K562 (cell line): ENCODE measurements around the gene INSYN2B. TPM values are rescaled to one million over a fixed set of nuclear protein-coding genes. Genes with fewer than 3 reads are reported as not detected.

Experiments
- ATAC-seq: fragments of 200-7000 bp; cut with Tn5 transposase; 3 replicates; pipeline ENCODE4 v1.9.1; 2020; ENCODE audit warnings: moderate library complexity
- BruUV-seq: library from RNA; stranded (reverse); fragments of 400-500 nt; replicated peaks from 2 replicates; lab custom pipeline; 2021; lab: Mats Ljungman, UMichigan
- CTCF ChIA-PET: fragments of 300-600 bp; formaldehyde crosslinking; extraction: SDS; loops from one replicate; lab custom pipeline; 2021; ENCODE audit warnings: low intra/inter-chr PET ratio; lab: Yijun Ruan, JAX
- POLR2A ChIA-PET: fragments of 300-600, 350-650 bp; sonication (Branson Sonifier 250); formaldehyde crosslinking; extraction: SDS; loops from one replicate; lab custom pipeline; 2021; ENCODE audit warnings: antibody characterized with exemption, inconsistent platforms; lab: Yijun Ruan, JAX
- DNase-seq, 4 experiments: peaks; one replicate each; pipeline versions ENCODE4 v3.0.0 to v3.0.0-alpha.2; 2011 to 2018; ENCODE audit warnings: low spot score in 3 of 4, mixed read lengths in 3 of 4; ENCODE audit errors: extremely low read depth in 1 of 4
- FAIRE-seq: peaks from 2 replicates; lab custom pipeline; 2011; peaks lifted over from hg19 to GRCh38; lab: Jason Lieb, UNC
- H2AFZ ChIP-seq: 2 replicates; pipeline ENCODE4 v1.6.0; 2011; ENCODE audit warnings: low read depth, low read length, control low read depth, inconsistent platforms
- H3K27ac ChIP-seq: fragments of 200-600 bp; 3 replicates; pipeline ENCODE4 v1.8.0; 2011; ENCODE audit warnings: low read depth, mild to moderate bottlenecking, control low read depth, inconsistent platforms, low read length, moderate library complexity, mixed read lengths; ENCODE audit errors: extremely low read depth
- H3K27me3 ChIP-seq, 2 experiments: fragments of 300-600 bp in 1 of 2; 2 replicates in 1 of 2; 3 replicates in 1 of 2; pipeline versions ENCODE4 v1.6.0 to v1.8.0; 2011; ENCODE audit warnings: inconsistent platforms in 2 of 2, low read length in 2 of 2, mild to moderate bottlenecking in 1 of 2, mixed read lengths in 1 of 2, moderate library complexity in 1 of 2; ENCODE audit not compliant: control insufficient read depth in 2 of 2, insufficient read depth in 2 of 2
- H3K36me3 ChIP-seq: fragments of 300-600 bp; 3 replicates; pipeline ENCODE4 v1.8.0; 2011; ENCODE audit warnings: mild to moderate bottlenecking, low read length, inconsistent platforms; ENCODE audit not compliant: control insufficient read depth, insufficient read depth
- H3K4me1 ChIP-seq, 2 experiments: fragments of 200-600 bp in 1 of 2; replicated peaks in 1 of 2; 2 replicates in 1 of 2; 3 replicates in 1 of 2; pipeline versions ENCODE4 v1.5.1 to v1.8.0; 2011; ENCODE audit warnings: inconsistent platforms in 2 of 2, low read length in 2 of 2, mild to moderate bottlenecking in 1 of 2, mixed read lengths in 1 of 2, moderate library complexity in 1 of 2; ENCODE audit not compliant: control insufficient read depth in 2 of 2, insufficient read depth in 2 of 2
- H3K4me2 ChIP-seq: 2 replicates; pipeline ENCODE4 v1.6.1; 2011; ENCODE audit warnings: low read length, control low read depth, inconsistent platforms, mixed read lengths; ENCODE audit not compliant: insufficient read depth
- H3K4me3 ChIP-seq: fragments of 200-600 bp; sonication (generic), shearing (Covaris generic); 2 replicates; pipeline ENCODE4 v1.5.1; 2016; ENCODE audit warnings: control low read depth, inconsistent platforms
- H3K79me2 ChIP-seq: fragments of 200-600 bp; 3 replicates; pipeline ENCODE4 v1.8.0; 2011; ENCODE audit warnings: low read length, inconsistent platforms; ENCODE audit not compliant: control insufficient read depth, insufficient read depth
- H3K9ac ChIP-seq, 2 experiments: 2 replicates each; pipeline versions ENCODE4 v1.6.0 to v1.6.1; 2011; ENCODE audit warnings: low read depth in 2 of 2, low read length in 2 of 2, control low read depth in 1 of 2, inconsistent platforms in 1 of 2, mild to moderate bottlenecking in 1 of 2, mixed read lengths in 1 of 2; ENCODE audit not compliant: insufficient read depth in 1 of 2
- H3K9me1 ChIP-seq: one replicate; pipeline ENCODE4 v1.6.0; 2011; ENCODE audit warnings: inconsistent platforms, mild to moderate bottlenecking, low read length, moderate library complexity; ENCODE audit not compliant: control insufficient read depth, insufficient read depth
- H3K9me3 ChIP-seq: replicated peaks from 2 replicates; pipeline ENCODE4 v1.5.1; 2011; ENCODE audit warnings: low read depth, low read length, inconsistent platforms; ENCODE audit not compliant: control insufficient read depth, insufficient read depth
- H4K20me1 ChIP-seq: replicated peaks from 2 replicates; pipeline ENCODE4 v1.6.1; 2011; ENCODE audit warnings: low read length, inconsistent platforms, mixed read lengths; ENCODE audit not compliant: control insufficient read depth, insufficient read depth
- CEBPB ChIP-seq: fragments of 450-650 bp; IDR thresholded peaks from 2 replicates; pipeline ENCODE4 v1.6.1; 2016; ENCODE audit warnings: missing genetic modification characterization, missing compliant biosample characterization
- CEBPG ChIP-seq, 3 experiments: fragments of 200-800 bp in 1 of 3; sonication (Bioruptor generic) in 1 of 3; sonication (generic) in 1 of 3; formaldehyde crosslinking in 1 of 3; IDR thresholded peaks in 2 of 3; conservative IDR thresholded peaks in 1 of 3; 2 replicates each; pipeline versions ENCODE4 v1.6.1 to v1.8.0; 2016 to 2022; ENCODE audit warnings: missing compliant biosample characterization in 2 of 3, missing genetic modification characterization in 2 of 3, mild to moderate bottlenecking in 1 of 3, missing genetic modification reagents in 1 of 3
- FOSL1 ChIP-seq: fragments of 200-800 bp; sonication (Bioruptor generic); conservative IDR thresholded peaks from 2 replicates; pipeline ENCODE4 v1.6.1; 2016; ENCODE audit warnings: missing genetic modification characterization, missing compliant biosample characterization
- MYNN ChIP-seq, 2 experiments: sonication (generic); formaldehyde crosslinking in 1 of 2; IDR thresholded peaks; 2 replicates each; pipeline versions ENCODE4 v1.5.0 to v1.6.1; 2016 to 2020; ENCODE audit warnings: antibody characterized with exemption in 1 of 2, missing genetic modification reagents in 1 of 2
- RB1 ChIP-seq: fragments of 450-650 bp; IDR thresholded peaks from 2 replicates; pipeline ENCODE4 v1.6.1; 2017; ENCODE audit warnings: low read depth, mild to moderate bottlenecking
- TFAM ChIP-seq: fragments of 250-450 bp; sonication (Bioruptor Pico); conservative IDR thresholded peaks from 2 replicates; pipeline ENCODE4 v1.5.0; 2021; ENCODE audit warnings: mild to moderate bottlenecking, moderate library complexity
- ZNF57 ChIP-seq: fragments of 450-650 bp; formaldehyde crosslinking; IDR thresholded peaks from 2 replicates; pipeline ENCODE4 v1.4.0; 2020; ENCODE audit warnings: mild to moderate bottlenecking, moderate library complexity
- WGBS: fragments of 100-300 bp; shearing (Covaris generic); methylation state at CpG from one replicate; pipeline ENCODE4 v1.1.6; 2016; ENCODE audit warnings: low coverage, mixed read lengths; ENCODE audit not compliant: insufficient coverage; ENCODE audit errors: missing lambda C conversion rate; 5-methylcytosine and 5-hydroxymethylcytosine counted together
- in situ Hi-C: fragments of 300-500 bp; cut with MboI; formaldehyde crosslinking; loops from 4 replicates; pipeline ENCODE4 v1.15.0; 2018; ENCODE audit warnings: inconsistent platforms, mixed read lengths
- intact Hi-C: fragments of 100-400 bp; cut with micrococcal nuclease; formaldehyde crosslinking; loops from 2 replicates; pipeline ENCODE4 v1.14.2; 2022
- polyA plus RNA-seq, 8 experiments: library from polyadenylated mRNA; depleted of rRNA in 4 of 8; stranded (reverse) in 5 of 8; unstranded in 3 of 8; fragments of >200 nt; fragmentation: Nextera tagmentation in 2 of 8; fragmentation: Illumina TruSeq in 1 of 8; extraction: Ambion mirVana in 2 of 8; extraction: Trizol in 1 of 8; gene quantifications; 2 replicates each; pipeline versions ENCODE4 v1.2.1 to v1.2.3, GENCODE V29; 2011 to 2014; ENCODE audit warnings: inconsistent platforms in 1 of 8, missing spikeins in 1 of 8
- total RNA-seq, 7 experiments: library from RNA; depleted of rRNA in 6 of 7; stranded (reverse); fragments of >200 nt in 6 of 7; fragmentation: Illumina TruSeq in 2 of 7; extraction: Trizol in 2 of 7; gene quantifications; 2 replicates each; pipeline versions ENCODE4 v1.2.1 to v1.2.3, GENCODE V29; 2011 to 2021; ENCODE audit warnings: low replicate concordance in 1 of 7
- TF ChIP-seq, protein P1 (sequence below): fragments of 450-650 bp; formaldehyde crosslinking; IDR thresholded peaks from 2 replicates; pipeline ENCODE4 v1.4.0; 2020; ENCODE audit warnings: mild to moderate bottlenecking, moderate library complexity

The INSYN2B gene
- total and polyA plus RNA-seq, 9 of the 15 experiments (the other 6 are each of a cell fraction or from before 2014, with no cell fraction given) = not detected

DNA sequence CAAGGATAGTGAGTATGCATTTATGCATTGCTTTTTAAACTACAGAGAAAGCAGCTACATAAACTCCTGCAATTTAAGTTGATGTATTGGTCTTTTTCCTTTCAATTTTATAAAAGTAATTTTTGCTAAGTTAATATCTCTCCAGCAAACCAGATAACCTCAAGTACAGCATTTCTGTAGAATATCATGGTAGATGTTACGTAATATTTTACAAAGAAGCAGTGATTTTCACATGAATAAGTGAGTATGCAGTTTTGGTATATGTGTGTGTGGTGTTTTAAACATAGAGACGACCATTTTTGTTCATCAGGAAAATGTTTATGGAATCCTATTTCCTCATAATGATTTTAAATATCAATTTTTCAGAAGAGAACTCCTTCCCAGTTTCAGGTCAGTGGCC is 118.9 kb downstream of the INSYN2B start:
- Histone ChIP-seq H3K9me1 (no peaks in the 10 kb centered on the region), H3K9ac (no peak overlapping the region), H3K4me3 (no peak overlapping the region), H3K9me3 (no peaks in the 10 kb centered on the region), H3K79me2 (no peaks in the 10 kb centered on the region), H2AFZ (no peak overlapping the region), H4K20me1 (no peaks in the 10 kb centered on the region), H3K27ac (no peak overlapping the region), H3K4me1 (no peaks in the 10 kb centered on the region), H3K4me2 (no peak overlapping the region), H3K36me3 (no peaks in the 10 kb centered on the region), H3K27me3 (no peaks in the 10 kb centered on the region; a peak in 1 of 5 replicates)
- ChIA-PET POLR2A (interaction anchor here (1.0 kb wide), 1 partner anchor 941 kb away, joined by 3 read pairs; no protein-coding TSS in a partner anchor), CTCF (no interaction called here)
- intact Hi-C loops (no loop called here), in situ Hi-C loops (no loop called here)
- WGBS = 31% methylated on average over 2 of the region's 2 CpGs
- ATAC-seq = no peak
- no TSS peak for BruUV-seq
- FAIRE-seq = no peak
- TF ChIP-seq FOSL1 (tag) = no peak
- no peak for TF ChIP-seq ZNF57 (CRISPR knock-in tag)
- TF ChIP-seq CEBPB (tag) = peak; percentile 56; the same call in 1 of the 2 replicates
- no peak for TF ChIP-seq RB1
- no peak for TF ChIP-seq TFAM (CRISPR knock-in tag)
- TF ChIP-seq CEBPG (CRISPR knock-in tag; IDR thresholded peaks at IDR 0.05) = no peak
- TF ChIP-seq CEBPG (tag; conservative IDR thresholded peaks at IDR 0.05 in 1 of 2, IDR thresholded peaks at IDR 0.05 in 1 of 2) = peak; percentile 18 to 61; a peak in 2 of 4 replicates
- TF ChIP-seq MYNN (IDR thresholded peaks at IDR 0.05) = no peak
- TF ChIP-seq MYNN (CRISPR knock-in tag; IDR thresholded peaks at IDR 0.05) = no peak
- TF ChIP-seq, protein P1, sequence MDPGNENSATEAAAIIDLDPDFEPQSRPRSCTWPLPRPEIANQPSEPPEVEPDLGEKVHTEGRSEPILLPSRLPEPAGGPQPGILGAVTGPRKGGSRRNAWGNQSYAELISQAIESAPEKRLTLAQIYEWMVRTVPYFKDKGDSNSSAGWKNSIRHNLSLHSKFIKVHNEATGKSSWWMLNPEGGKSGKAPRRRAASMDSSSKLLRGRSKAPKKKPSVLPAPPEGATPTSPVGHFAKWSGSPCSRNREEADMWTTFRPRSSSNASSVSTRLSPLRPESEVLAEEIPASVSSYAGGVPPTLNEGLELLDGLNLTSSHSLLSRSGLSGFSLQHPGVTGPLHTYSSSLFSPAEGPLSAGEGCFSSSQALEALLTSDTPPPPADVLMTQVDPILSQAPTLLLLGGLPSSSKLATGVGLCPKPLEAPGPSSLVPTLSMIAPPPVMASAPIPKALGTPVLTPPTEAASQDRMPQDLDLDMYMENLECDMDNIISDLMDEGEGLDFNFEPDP = no peak
- DNase-seq = no peak
